Cerebellar nuclear complex (tissue), 1 donor: Measurements from ENCODE around the gene C12orf57.
"Not testable (repeated sequence)": the region's sequence is repeated elsewhere in the genome, so short reads cannot be mapped to it uniquely, and the experiment has no call there.

Experiments used
- DNase-seq, 2 experiments: peaks; one replicate each; lab custom pipeline; 2025; lab: John Stamatoyannopoulos, UW

The C12orf57 gene

GRCh38 chr12:6943722-6944380 is at the start of gene C12orf57, which contains the start of gene RNU7-1:
TSS of gene C12orf57 (plus strand) at chr12:6944022. CDS start at chr12:6944122, 100 bp downstream.
TSS of gene RNU7-1 (plus strand) at chr12:6943816.
- peak; percentile 65 to 81 for DNase-seq

DNA sequence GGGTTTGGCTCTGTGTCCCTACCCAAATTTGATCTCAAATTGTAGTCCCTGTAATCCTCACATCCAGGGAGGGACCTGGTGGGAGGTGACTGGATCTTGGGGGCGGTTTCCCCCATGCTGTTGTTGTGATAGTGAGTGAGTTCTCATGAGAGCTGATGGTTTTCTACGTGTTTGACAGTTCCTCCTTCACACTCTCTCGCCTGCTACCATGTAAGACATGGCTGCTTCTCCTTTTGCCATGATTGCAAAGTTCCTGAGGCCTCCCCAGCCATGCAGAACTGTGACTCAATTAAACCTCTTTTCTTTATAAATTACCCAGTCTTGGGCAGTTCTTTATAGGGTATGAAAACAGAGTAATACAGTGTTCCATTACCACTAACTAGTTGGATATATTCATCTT is 49.5 kb upstream of the C12orf57 start:
- DNase-seq = no peak

DNA sequence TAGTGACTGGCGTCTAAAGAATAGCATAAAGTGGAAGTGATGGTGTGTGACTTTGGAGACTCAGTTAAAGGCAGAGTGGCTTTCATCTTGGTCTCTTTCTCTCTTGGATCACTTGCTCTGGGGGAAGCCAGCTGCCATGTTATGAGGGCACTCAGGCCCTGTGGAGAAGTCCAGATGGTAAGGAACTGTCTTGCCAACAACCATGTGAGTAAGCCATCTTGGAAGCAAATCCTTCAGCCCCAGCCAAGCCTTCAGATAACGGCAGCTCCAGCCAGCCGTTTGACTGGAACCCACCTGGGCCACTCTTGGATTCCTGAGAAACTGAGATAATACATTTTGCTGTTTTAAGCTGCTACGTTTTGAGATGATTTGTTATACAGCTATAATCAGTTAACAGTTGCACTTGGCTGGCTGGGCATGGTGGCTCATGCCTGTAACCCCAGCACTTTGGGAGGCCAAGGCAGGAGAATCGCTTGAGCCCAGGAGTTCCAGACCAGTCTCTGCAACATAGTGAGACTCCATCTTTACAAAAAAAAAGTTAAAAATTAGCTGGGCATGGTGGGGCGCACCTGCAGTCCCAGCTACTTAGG is 46.9 kb upstream of the C12orf57 start:
- peak; percentile 70 to 89 for DNase-seq

- DNase-seq = no peak
Measured at GRCh38 chr12:6899427-6899826, 44.4 kb upstream of the C12orf57 start.

DNA sequence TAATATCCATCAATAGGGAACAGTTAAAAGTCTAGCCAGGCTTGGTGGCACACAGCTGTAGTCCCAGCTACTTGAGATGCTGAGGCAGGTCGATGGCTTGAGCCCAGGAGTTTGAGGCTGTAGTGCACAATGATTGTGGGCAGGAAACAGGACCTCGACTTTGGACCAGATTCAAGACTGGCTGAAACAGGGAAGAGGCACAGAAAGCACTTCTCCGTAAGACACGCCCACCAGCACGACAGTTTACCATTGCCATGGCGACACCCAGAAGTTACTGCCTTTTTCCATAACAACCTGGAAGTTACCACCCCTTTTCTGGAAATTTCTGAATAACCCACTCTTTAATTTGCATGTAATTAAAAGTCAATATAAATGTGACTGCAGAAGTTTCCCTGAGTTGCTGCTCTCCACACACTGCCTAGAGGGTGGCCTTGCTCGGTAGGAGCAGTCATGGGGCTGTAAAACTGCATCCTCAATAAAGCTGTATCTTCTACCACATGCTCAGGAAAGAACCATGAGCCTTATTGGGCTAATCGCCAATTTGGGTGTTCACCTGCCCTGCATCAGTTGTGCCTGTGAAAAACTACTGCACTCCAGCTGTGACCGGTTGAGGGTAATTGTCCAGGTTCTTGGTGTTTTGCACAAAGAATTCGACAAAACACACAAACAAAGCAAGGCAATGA is 43.8 kb upstream of the C12orf57 start:
- no peak for DNase-seq

DNA sequence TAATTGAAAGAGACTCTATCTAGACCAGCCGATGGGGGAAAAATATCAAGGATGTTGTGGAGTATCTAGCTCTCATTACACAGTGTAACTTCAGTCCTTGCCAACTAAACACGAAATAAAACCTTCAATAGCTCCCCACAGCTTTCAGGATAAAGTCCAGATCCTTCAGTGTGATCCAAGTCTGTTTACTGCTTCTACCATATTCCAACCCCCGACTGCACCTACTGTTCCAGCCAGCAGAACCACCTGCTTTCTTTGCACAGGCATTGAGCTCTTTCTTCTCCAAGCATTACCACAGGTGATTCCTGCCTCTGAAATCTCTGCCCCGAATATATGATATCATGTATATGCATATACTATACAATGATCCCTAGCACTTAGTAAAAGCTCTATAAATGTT is 41.4 kb upstream of the C12orf57 start:
- DNase-seq = no peak

DNA sequence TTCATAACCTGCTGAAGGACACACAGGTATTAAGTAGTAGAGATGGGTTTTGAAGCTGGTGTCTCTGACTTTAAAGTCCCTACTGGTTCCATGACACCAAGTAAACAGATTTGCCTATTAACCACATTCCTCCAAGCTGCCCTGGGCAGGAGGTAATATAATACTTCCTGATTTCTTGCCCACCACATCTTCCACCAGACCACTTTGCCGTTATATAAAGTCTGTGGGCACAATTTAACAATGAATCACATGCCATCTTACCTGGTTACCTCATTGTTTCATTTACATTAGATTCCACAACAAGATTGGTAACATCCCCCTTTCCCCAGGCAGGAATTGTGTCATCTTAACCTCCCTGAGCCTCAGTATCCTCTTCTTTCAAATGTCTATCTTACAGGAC is 40.1 kb upstream of the C12orf57 start:
- DNase-seq = no peak

DNA sequence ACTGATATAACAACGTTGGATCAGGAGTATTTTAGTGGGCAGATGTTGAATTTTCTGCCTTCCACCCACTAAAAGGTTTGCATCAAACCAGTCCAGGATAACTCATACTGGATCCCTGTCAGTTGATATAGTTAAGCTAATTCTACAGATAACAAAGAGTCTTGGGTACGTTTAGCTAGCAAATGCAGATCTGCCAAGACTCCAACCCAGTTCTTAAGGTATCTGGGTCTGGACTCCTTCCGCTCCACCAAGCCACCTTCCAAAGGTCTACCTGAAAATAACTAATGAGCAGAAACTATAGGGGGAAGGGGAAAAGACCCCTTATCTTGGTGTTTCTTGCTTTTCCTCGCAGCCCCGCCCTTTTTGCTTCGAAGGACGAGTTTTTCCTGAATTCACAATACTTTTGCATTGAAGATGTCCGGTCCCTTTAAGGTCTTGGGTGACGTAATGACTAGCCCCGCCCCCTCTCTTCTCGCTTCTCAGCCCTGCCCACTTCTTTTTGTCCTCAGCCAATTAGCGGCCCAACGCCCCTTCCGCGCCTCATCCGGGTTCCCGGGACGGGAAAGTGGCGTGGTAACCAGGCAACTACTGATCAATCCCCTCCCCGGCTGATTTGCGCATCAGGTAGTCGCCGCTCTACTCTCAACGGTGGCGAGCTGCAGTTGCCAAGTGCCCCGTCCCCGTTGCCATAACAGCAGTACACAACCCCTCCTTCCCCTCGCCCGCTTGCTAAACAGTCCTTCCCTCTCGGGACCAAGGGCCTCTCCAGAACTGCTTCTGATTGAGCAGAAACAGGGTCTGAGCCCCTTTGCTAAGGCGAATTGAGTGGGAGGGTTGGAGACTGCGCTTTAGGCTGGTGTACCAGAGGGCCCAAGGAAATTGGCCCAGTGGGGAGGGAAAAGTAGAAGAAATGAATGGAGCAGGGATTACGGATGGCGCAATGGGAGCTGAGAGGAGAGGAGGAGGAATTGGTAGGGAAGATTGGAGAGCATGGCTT is 39.2 kb upstream of the C12orf57 start, which contains the start of gene LRRC23:
LRRC23 (plus strand) TSS at position 543 of the 997 bp plus-strand sequence. CDS start 812 bp downstream, outside the sequence.
- peak; percentile 54 to 85 for DNase-seq

DNA sequence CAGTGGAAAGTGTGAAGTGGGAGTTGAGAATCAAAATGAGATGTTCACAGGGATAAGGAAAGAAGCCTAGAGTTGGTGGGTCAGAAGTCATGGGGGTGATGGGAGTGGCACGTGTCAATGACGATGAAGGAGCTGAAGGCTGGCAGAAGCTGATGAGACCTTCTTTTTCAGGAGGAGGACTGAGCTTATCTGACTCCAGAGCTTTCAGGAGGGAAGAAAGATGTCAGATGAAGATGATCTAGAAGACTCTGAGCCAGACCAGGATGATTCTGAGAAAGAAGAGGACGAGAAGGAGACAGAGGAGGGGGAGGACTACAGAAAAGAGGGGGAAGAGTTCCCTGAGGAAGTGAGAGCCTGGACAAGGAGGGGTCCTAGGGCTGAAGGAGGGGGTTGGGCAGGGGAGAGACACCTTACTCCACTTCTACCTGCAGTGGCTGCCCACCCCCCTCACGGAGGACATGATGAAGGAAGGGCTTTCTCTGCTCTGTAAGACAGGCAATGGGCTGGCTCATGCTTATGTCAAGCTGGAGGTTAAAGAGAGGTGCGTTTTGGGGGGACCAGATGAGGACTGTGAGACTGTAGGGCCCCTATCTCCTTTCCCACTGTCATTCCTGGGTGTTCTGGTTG is 38.3 kb upstream of the C12orf57 start:
- DNase-seq = no peak

GRCh38 chr12:6908141-6908540 is 35.7 kb upstream of the C12orf57 start:
- DNase-seq = not testable (repeated sequence)

GRCh38 chr12:6909421-6910145 is 34.2 kb upstream of the C12orf57 start:
- DNase-seq = no peak

DNA sequence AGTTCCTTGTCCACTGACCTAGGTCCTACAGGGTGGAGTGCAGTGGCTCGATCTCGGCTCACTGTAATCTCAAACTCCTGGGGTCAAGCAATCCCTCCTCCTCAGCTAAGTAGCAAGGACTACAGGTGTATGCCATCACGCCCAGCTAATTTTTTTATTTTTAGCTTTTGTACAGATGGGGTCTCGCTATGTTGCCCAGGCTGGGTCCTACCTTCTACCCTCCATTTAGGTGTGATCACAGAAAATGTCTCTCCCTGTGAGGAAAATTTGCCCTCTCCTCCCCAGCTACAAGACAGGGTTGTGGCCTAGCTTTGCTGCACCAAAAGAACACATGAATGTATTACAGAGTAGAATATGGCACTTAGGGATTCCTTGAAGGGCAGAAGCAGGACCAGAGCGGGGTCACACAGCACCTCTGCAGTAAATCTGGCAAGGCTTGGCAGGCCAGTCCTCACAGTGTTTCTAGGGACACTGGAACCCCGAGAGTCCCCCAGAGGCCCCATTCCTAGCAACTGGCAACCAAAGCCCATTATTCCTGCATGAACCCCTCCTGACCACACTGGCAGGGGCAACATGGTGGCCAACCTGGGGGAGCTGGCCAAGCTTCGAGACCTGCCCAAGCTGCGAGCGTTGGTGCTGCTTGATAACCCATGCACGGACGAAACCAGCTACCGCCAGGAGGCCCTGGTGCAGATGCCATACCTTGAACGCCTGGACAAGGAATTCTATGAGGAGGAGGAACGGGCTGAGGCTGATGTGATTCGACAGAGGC is 31.5 kb upstream of the C12orf57 start:
- no peak for DNase-seq

DNA sequence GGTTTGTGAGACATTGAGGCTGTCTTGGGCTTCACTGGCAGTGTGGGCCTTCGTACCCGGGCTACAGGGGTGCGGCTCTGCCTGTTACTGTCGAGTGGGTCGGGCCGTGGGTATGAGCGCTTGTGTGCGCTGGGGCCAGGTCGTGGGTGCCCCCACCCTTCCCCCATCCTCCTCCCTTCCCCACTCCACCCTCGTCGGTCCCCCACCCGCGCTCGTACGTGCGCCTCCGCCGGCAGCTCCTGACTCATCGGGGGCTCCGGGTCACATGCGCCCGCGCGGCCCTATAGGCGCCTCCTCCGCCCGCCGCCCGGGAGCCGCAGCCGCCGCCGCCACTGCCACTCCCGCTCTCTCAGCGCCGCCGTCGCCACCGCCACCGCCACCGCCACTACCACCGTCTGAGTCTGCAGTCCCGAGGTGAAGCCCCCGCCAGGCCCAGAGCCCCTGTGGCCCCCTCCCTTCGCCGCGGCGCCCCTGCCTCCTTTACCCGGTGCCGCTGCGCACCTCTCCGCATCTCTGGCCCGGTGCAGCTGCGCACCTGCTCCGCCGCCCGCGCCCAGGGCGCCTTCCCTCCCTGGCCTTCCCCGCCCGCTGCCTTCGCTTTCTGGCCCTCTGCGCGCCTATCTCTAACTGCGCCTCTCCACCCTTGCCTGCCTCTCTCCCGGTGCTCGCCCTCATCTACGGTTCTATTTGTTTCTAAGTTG is 29.4 kb upstream of the C12orf57 start, which contains the start of gene ENO2:
ENO2 (plus strand) TSS at position 335 of the 701 bp plus-strand sequence. CDS start 1,253 bp downstream, outside the sequence.
- DNase-seq = peak; percentile 41 to 70

DNA sequence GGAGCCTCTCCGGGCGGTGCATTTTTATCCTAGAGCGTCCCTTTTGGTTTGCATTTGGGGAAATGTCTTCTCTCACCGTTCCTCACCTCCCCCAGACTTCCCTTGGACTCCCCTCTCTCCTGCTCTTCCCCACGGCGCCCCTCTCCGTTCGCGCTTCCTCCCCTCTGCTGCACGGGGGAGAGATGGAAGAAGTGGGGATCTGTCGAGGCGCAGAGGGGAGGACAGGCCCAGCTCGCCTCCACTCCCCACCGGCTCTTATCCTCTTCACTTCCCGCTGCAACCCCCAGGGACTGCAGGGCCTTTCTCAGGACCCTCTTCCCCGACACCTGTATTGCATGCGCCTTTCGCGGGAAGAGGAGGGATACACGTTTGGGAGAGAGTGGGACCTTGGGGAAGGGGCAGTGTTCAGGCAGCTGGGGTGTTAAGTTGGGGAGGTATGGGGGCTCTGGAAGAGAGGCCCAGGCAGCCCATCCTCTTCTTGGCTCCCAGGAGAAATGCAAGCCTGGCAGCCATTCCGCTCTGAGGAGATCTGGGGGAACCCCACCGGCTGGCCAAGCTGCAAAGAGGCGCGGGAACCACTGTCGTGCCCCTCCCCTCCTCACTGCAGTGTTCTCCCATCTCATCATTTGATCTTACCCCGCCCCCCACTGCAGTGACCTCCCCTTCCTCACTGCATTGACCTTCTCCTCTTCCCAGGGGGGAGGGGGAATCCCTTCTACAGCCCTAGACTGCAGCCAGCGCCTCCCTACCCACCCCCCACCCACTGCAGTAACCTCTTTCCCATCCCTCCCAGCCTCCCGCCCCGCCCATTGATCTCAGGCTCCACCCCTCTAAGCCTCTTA is 28.7 kb upstream of the C12orf57 start:
- DNase-seq = no peak

DNA sequence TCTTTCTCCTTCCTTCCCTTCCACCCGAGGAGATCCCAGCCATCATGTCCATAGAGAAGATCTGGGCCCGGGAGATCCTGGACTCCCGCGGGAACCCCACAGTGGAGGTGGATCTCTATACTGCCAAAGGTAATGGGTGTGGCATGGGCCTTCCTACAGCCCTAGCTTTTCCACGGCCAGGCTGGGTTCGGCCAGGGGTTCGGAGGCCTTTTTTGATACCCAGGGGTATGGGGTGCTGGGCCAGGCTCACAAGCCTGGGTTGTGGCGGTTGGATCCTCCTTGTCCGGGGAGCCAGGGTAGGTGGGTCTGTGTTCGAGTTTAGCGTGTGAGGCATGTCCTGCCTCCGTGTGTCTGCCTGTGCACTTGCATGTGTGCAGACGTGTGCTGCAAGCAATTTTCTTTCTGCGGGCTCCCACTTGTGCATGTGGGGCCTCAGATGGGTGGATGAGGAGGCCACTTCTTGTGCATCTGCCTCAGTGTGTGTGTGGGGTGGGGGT is 28.0 kb upstream of the C12orf57 start:
- DNase-seq = no peak

DNA sequence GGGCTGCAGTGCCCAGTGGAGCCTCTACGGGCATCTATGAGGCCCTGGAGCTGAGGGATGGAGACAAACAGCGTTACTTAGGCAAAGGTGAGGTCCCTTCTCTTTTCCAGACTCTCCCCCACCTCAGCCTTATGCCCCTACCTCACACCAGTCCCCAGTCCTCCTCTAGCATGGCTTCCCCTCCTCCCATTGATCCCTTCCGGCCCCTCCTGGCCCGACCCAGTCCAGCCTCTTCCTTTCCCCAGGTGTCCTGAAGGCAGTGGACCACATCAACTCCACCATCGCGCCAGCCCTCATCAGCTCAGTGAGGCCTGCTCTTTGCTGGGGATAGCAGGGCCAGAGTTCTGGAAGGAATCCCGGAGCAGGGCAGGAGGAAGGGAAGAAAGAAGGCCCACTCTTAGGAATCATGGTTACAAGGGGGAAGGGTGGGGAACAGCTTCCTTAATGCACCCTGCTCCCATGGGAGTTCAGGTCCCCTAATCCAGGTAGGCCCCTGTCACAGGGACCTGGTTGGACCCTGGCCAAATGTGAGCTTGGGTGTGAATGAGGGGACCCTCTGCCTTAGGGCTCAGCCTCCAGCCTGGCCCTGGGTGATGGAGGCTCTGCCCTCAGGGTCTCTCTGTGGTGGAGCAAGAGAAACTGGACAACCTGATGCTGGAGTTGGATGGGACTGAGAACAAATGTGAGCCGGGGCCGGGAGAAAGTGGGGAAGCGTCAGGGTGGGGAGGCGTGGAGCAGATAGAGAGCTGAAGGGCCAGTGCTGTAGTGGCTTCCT is 27.2 kb upstream of the C12orf57 start:
- no peak for DNase-seq
